ENCODE data around the gene CNTN4. TPM values are rescaled to one million over a fixed set of nuclear protein-coding genes. Genes with fewer than 3 reads are reported as not detected.

Gene CNTN4
- total RNA-seq, 6 experiments from 2014 or later, result not detected

- no peak overlapping the region for H3K4me3 Mint-ChIP-seq
- TF ChIP-seq CTCF (IDR thresholded peaks at IDR 0.05), result no peak
- no peak overlapping the region for H3K27ac Mint-ChIP-seq
- H3K4me1 Mint-ChIP-seq (ENCODE audit: low read depth), result no peaks in the 10 kb centered on the region
- DNase-seq, result no peak
- no peaks in the 10 kb centered on the region for H3K36me3 Mint-ChIP-seq (ENCODE audit: low read depth)
- H3K9me3 Mint-ChIP-seq, result peaks cover 23% of the 10 kb centered on the region
- no peaks in the 10 kb centered on the region for H3K27me3 Mint-ChIP-seq (ENCODE audit: insufficient read depth)
These were observed 955.3 kb downstream of the CNTN4 start for GRCh38 chr3:3053974-3054373.

GRCh38 chr3:3059645-3060044 is 961.0 kb downstream of the CNTN4 start:
- no peak for TF ChIP-seq CTCF (IDR thresholded peaks at IDR 0.05)
- Mint-ChIP-seq H3K4me1 (ENCODE audit: low read depth) (no peaks in the 10 kb centered on the region), H3K36me3 (ENCODE audit: low read depth) (no peaks in the 10 kb centered on the region), H3K27ac (no peak overlapping the region), H3K27me3 (ENCODE audit: insufficient read depth) (no peaks in the 10 kb centered on the region; the same call in 1 of the 2 replicates), H3K4me3 (no peak overlapping the region), H3K9me3 (peaks cover 28% of the 10 kb centered on the region)
- DNase-seq, result no peak

GRCh38 chr3:3064297-3064696 is 965.6 kb downstream of the CNTN4 start:
- no peaks in the 10 kb centered on the region for H3K4me1 Mint-ChIP-seq (ENCODE audit: low read depth)
- H3K9me3 Mint-ChIP-seq, result peaks cover 38% of the 10 kb centered on the region
- H3K27ac Mint-ChIP-seq, result no peak overlapping the region
- DNase-seq, result no peak
- no peak for TF ChIP-seq CTCF (IDR thresholded peaks at IDR 0.05)
- H3K27me3 Mint-ChIP-seq (ENCODE audit: insufficient read depth), result peaks cover 1% of the 10 kb centered on the region
- no peaks in the 10 kb centered on the region for H3K36me3 Mint-ChIP-seq (ENCODE audit: low read depth)
- no peak overlapping the region for H3K4me3 Mint-ChIP-seq

GRCh38 chr3:3065876-3066275 is 967.2 kb downstream of the CNTN4 start:
- peaks cover 35% of the 10 kb centered on the region for H3K9me3 Mint-ChIP-seq
- DNase-seq, result no peak

GRCh38 chr3:3066378-3066777 is 967.7 kb downstream of the CNTN4 start:
- no peak for TF ChIP-seq CTCF (IDR thresholded peaks at IDR 0.05)
- Mint-ChIP-seq H3K9me3 (peaks cover 35% of the 10 kb centered on the region), H3K4me1 (ENCODE audit: low read depth) (no peaks in the 10 kb centered on the region), H3K27ac (no peak overlapping the region), H3K27me3 (ENCODE audit: insufficient read depth) (peaks cover 1% of the 10 kb centered on the region), H3K4me3 (no peak overlapping the region), H3K36me3 (ENCODE audit: low read depth) (no peaks in the 10 kb centered on the region)
- DNase-seq, result no peak

More at GRCh38 chr3:3065876-3066275, 967.2 kb downstream of the CNTN4 start:
- Mint-ChIP-seq H3K4me3 (no peak overlapping the region), H3K36me3 (ENCODE audit: low read depth) (no peaks in the 10 kb centered on the region), H3K4me1 (ENCODE audit: low read depth) (no peaks in the 10 kb centered on the region), H3K27me3 (ENCODE audit: insufficient read depth) (peaks cover 1% of the 10 kb centered on the region), H3K27ac (no peak overlapping the region)
- TF ChIP-seq CTCF (IDR thresholded peaks at IDR 0.05), result no peak

GRCh38 chr3:3066910-3067309 is 968.2 kb downstream of the CNTN4 start:
- DNase-seq, result no peak
- Mint-ChIP-seq H3K36me3 (ENCODE audit: low read depth) (no peaks in the 10 kb centered on the region), H3K27ac (no peak overlapping the region), H3K27me3 (ENCODE audit: insufficient read depth) (peaks cover 1% of the 10 kb centered on the region), H3K4me1 (ENCODE audit: low read depth) (no peaks in the 10 kb centered on the region), H3K9me3 (peaks cover 35% of the 10 kb centered on the region), H3K4me3 (no peak overlapping the region)
- TF ChIP-seq CTCF (IDR thresholded peaks at IDR 0.05), result no peak
